RPMI8226 (cell line): ENCODE measurements around the gene ZCCHC24.

Experiments
- DNase-seq: peaks from one replicate; pipeline ENCODE4 v3.0.0-alpha.2; 2015

ZCCHC24 gene

GRCh38 chr10:79444199-79445119, 965 bp downstream of the ZCCHC24 start:
- peak; percentile 30 for DNase-seq

GRCh38 chr10:79443338-79444198, 1.9 kb downstream of the ZCCHC24 start:
- DNase-seq, result no peak

GRCh38 chr10:79442171-79443040, 3.0 kb downstream of the ZCCHC24 start:
- DNase-seq, result no peak

- no peak for DNase-seq
Observed at GRCh38 chr10:79441433-79441832, 4.0 kb downstream of the ZCCHC24 start.

- no peak for DNase-seq
Observed at GRCh38 chr10:79440281-79440680, 5.1 kb downstream of the ZCCHC24 start.

GRCh38 chr10:79438699-79439085, 6.7 kb downstream of the ZCCHC24 start:
- no peak for DNase-seq

- DNase-seq, result no peak
Observed at GRCh38 chr10:79438021-79438698, 7.3 kb downstream of the ZCCHC24 start.

- DNase-seq, result no peak
Observed at GRCh38 chr10:79437111-79437814, 8.2 kb downstream of the ZCCHC24 start.

GRCh38 chr10:79436850-79437103, 8.6 kb downstream of the ZCCHC24 start:
- DNase-seq, result no peak

GRCh38 chr10:79436066-79436849, 9.2 kb downstream of the ZCCHC24 start:
- no peak for DNase-seq

GRCh38 chr10:79435271-79436065, 10.0 kb downstream of the ZCCHC24 start:
- DNase-seq, result no peak

- no peak for DNase-seq
Observed at GRCh38 chr10:79434821-79435251, 10.6 kb downstream of the ZCCHC24 start.

- DNase-seq, result no peak
Observed at GRCh38 chr10:79434223-79434687, 11.2 kb downstream of the ZCCHC24 start.

- DNase-seq, result no peak
Observed at GRCh38 chr10:79433324-79434222, 11.9 kb downstream of the ZCCHC24 start.

GRCh38 chr10:79431891-79432831, 13.3 kb downstream of the ZCCHC24 start:
- no peak for DNase-seq

GRCh38 chr10:79431428-79431827, 14.0 kb downstream of the ZCCHC24 start:
- DNase-seq, result no peak

- no peak for DNase-seq
Observed at GRCh38 chr10:79430936-79431335, 14.5 kb downstream of the ZCCHC24 start.
